H9 (cell line): Measurements from ENCODE around the gene SMIM10L1. TPM values are rescaled to one million over a fixed set of nuclear protein-coding genes. Genes with fewer than 3 reads are reported as not detected.
A peak's percentile ranks its signal among the peaks of the same experiment; 100 is the strongest.

ENCODE experiments used
- DNase-seq: peaks from one replicate; pipeline ENCODE4 v3.0.0-alpha.2; 2017
- H2AFZ ChIP-seq: one replicate; pipeline ENCODE4 v1.6.1; 2013; ENCODE audit warnings: mild to moderate bottlenecking, low read length, control low read depth, moderate library complexity
- H2AK5ac ChIP-seq: 2 replicates; pipeline ENCODE4 v1.6.1; 2013; ENCODE audit warnings: low read length, control low read depth, mixed read lengths; ENCODE audit not compliant: insufficient read length
- H2BK120ac ChIP-seq: one replicate; pipeline ENCODE4 v1.6.1; 2013; ENCODE audit warnings: low read depth, mild to moderate bottlenecking, low read length, control low read depth, inconsistent platforms; ENCODE audit not compliant: poor library complexity, severe bottlenecking
- H2BK12ac ChIP-seq: 2 replicates; pipeline ENCODE4 v1.6.1; 2013; ENCODE audit warnings: low read length, control low read depth, mixed read lengths, low read depth; ENCODE audit not compliant: insufficient read length
- H2BK15ac ChIP-seq: 2 replicates; pipeline ENCODE4 v1.6.1; 2013; ENCODE audit warnings: low read depth, low read length, control low read depth
- H2BK20ac ChIP-seq: one replicate; pipeline ENCODE4 v1.6.1; 2013; ENCODE audit warnings: low read depth, mild to moderate bottlenecking, low read length, control low read depth, inconsistent platforms; ENCODE audit not compliant: poor library complexity, severe bottlenecking
- H2BK5ac ChIP-seq: 2 replicates; pipeline ENCODE4 v1.6.1; 2013; ENCODE audit warnings: low read length, control low read depth, mixed read lengths; ENCODE audit not compliant: insufficient read length
- H3K14ac ChIP-seq: 2 replicates; pipeline ENCODE4 v1.6.1; 2013; ENCODE audit warnings: low read length, control low read depth; ENCODE audit not compliant: insufficient read depth
- H3K18ac ChIP-seq: 2 replicates; pipeline ENCODE4 v1.6.1; 2013; ENCODE audit warnings: low read depth, mild to moderate bottlenecking, mixed read lengths, low read length, control low read depth; ENCODE audit not compliant: insufficient read length
- H3K23ac ChIP-seq: 2 replicates; pipeline ENCODE4 v1.6.1; 2013; ENCODE audit warnings: low read length, control low read depth, mixed read lengths, low read depth; ENCODE audit not compliant: insufficient read length
- H3K23me2 ChIP-seq: 2 replicates; pipeline ENCODE4 v1.6.1; 2013; ENCODE audit warnings: low read depth, mild to moderate bottlenecking, mixed read lengths, low read length, control low read depth; ENCODE audit not compliant: insufficient read length, poor library complexity, severe bottlenecking
- H3K27ac ChIP-seq: 2 replicates; pipeline ENCODE4 v1.5.1; 2013; ENCODE audit warnings: low read length, control low read depth, mixed read lengths, low read depth; ENCODE audit not compliant: insufficient read length
- H3K27me3 ChIP-seq: 2 replicates; pipeline ENCODE4 v1.6.1; 2013; ENCODE audit warnings: low read length, control low read depth, inconsistent platforms; ENCODE audit not compliant: insufficient read depth
- H3K4ac ChIP-seq: 2 replicates; pipeline ENCODE4 v1.6.1; 2013; ENCODE audit warnings: low read depth, mild to moderate bottlenecking, control low read depth, inconsistent platforms, low read length, moderate library complexity
- H3K4me1 ChIP-seq: 2 replicates; pipeline ENCODE4 v1.6.1; 2013; ENCODE audit warnings: low read length, control low read depth, inconsistent platforms; ENCODE audit not compliant: insufficient read depth
- H3K4me2 ChIP-seq: 2 replicates; pipeline ENCODE4 v1.6.1; 2013; ENCODE audit warnings: low read length, control low read depth, mixed read lengths; ENCODE audit not compliant: insufficient read length, insufficient read depth
- H3K56ac ChIP-seq: 2 replicates; pipeline ENCODE4 v1.6.1; 2013; ENCODE audit warnings: low read depth, mild to moderate bottlenecking, mixed read lengths, low read length, control low read depth; ENCODE audit not compliant: insufficient read length
- H3K79me1 ChIP-seq: 2 replicates; pipeline ENCODE4 v1.6.1; 2013; ENCODE audit warnings: low read depth, mild to moderate bottlenecking, moderate library complexity, low read length, control low read depth, inconsistent platforms; ENCODE audit not compliant: insufficient read depth, poor library complexity, severe bottlenecking
- H3K79me2 ChIP-seq: 2 replicates; pipeline ENCODE4 v1.6.1; 2013; ENCODE audit warnings: low read length, control low read depth, inconsistent platforms; ENCODE audit not compliant: insufficient read depth
- H3K9ac ChIP-seq: 2 replicates; pipeline ENCODE4 v1.6.1; 2013; ENCODE audit warnings: low read length, control low read depth, mixed read lengths; ENCODE audit not compliant: insufficient read length; ENCODE audit errors: extremely low read depth
- H3K9me3 ChIP-seq: one replicate; pipeline ENCODE4 v1.6.1; 2013; ENCODE audit warnings: low read depth, low read length, inconsistent platforms; ENCODE audit not compliant: control insufficient read depth
- H3T11ph ChIP-seq: one replicate; pipeline ENCODE4 v1.6.1; 2013; ENCODE audit warnings: mild to moderate bottlenecking, low read length, control low read depth, inconsistent platforms
- H4K20me1 ChIP-seq: one replicate; pipeline ENCODE4 v1.6.1; 2013; ENCODE audit not compliant: control insufficient read depth, insufficient read length, insufficient read depth
- H4K5ac ChIP-seq: 2 replicates; pipeline ENCODE4 v1.6.1; 2013; ENCODE audit warnings: low read depth, mild to moderate bottlenecking, mixed read lengths, low read length, control low read depth; ENCODE audit not compliant: insufficient read length
- H4K8ac ChIP-seq: replicated peaks from 2 replicates; pipeline ENCODE4 v1.6.1; 2013; ENCODE audit warnings: low read length, control low read depth, mixed read lengths, low read depth; ENCODE audit not compliant: insufficient read length
- H4K91ac ChIP-seq: 2 replicates; pipeline ENCODE4 v1.6.1; 2013; ENCODE audit warnings: low read depth, mild to moderate bottlenecking, moderate library complexity, mixed read lengths, low read length, control low read depth; ENCODE audit not compliant: insufficient read length
- H3K27ac Mint-ChIP-seq, 3 experiments: 2 replicates in 2 of 3; 3 replicates in 1 of 3; pipeline ENCODE4 v1.8.0; 2020 to 2021; ENCODE audit warnings: mixed read lengths in 3 of 3, mild to moderate bottlenecking in 1 of 3, moderate library complexity in 1 of 3
- H3K27me3 Mint-ChIP-seq: 2 replicates; pipeline ENCODE4 v1.8.0; 2021; ENCODE audit warnings: low read depth, mild to moderate bottlenecking, moderate library complexity, mixed read lengths
- H3K36me3 Mint-ChIP-seq, 3 experiments: 2 replicates in 2 of 3; 3 replicates in 1 of 3; pipeline ENCODE4 v1.8.0; 2020 to 2021; ENCODE audit warnings: low read depth in 3 of 3, mixed read lengths in 3 of 3; ENCODE audit not compliant: insufficient read depth in 1 of 3
- H3K4me1 Mint-ChIP-seq, 2 experiments: 2 replicates each; pipeline ENCODE4 v1.8.0; 2020; ENCODE audit warnings: mixed read lengths in 2 of 2
- H3K4me3 Mint-ChIP-seq, 2 experiments: 2 replicates in 1 of 2; 3 replicates in 1 of 2; pipeline ENCODE4 v1.8.0; 2020 to 2021; ENCODE audit warnings: mild to moderate bottlenecking in 2 of 2, mixed read lengths in 2 of 2, moderate library complexity in 1 of 2
- H3K9me3 Mint-ChIP-seq, 2 experiments: 2 replicates in 1 of 2; 3 replicates in 1 of 2; pipeline ENCODE4 v1.8.0; 2020; ENCODE audit warnings: mild to moderate bottlenecking in 2 of 2, mixed read lengths in 2 of 2, moderate library complexity in 1 of 2
- WGBS: extraction: QIAGEN DNeasy Blood & Tissue Kit; methylation state at CpG from one replicate; pipeline ENCODE4 v1.1.7; 2013; ENCODE audit warnings: missing lambda C conversion rate, low lambda C conversion rate, mixed read lengths; ENCODE audit not compliant: insufficient read length; ENCODE audit errors: extremely low coverage; 5-methylcytosine and 5-hydroxymethylcytosine counted together
- long read RNA-seq: library from polyadenylated mRNA; unstranded; transcript quantifications from one replicate; pipeline ENCODE4 v2.0.0, GENCODE V29; 2020
- total RNA-seq: library from RNA; stranded (reverse); gene quantifications from 2 replicates; pipeline ENCODE4 v1.2.1, GENCODE V29; 2021
- TF ChIP-seq, protein P1 (sequence below): fragments of 200-600 bp; sonication (generic); conservative IDR thresholded peaks from 3 replicates; pipeline ENCODE4 v1.8.0; 2021; ENCODE audit warnings: antibody characterized with exemption, mild to moderate bottlenecking

The SMIM10L1 gene
- 12.2 and 12.7 TPM in 2 replicates for total RNA-seq
- long read RNA-seq, full-length matches to known transcripts, result 208 of 214 reads
- long read RNA-seq, partial matches to known transcripts, result 0 of 214 reads
- long read RNA-seq, other reads (novel, unspliced or antisense), result 6 of 214 reads

DNA sequence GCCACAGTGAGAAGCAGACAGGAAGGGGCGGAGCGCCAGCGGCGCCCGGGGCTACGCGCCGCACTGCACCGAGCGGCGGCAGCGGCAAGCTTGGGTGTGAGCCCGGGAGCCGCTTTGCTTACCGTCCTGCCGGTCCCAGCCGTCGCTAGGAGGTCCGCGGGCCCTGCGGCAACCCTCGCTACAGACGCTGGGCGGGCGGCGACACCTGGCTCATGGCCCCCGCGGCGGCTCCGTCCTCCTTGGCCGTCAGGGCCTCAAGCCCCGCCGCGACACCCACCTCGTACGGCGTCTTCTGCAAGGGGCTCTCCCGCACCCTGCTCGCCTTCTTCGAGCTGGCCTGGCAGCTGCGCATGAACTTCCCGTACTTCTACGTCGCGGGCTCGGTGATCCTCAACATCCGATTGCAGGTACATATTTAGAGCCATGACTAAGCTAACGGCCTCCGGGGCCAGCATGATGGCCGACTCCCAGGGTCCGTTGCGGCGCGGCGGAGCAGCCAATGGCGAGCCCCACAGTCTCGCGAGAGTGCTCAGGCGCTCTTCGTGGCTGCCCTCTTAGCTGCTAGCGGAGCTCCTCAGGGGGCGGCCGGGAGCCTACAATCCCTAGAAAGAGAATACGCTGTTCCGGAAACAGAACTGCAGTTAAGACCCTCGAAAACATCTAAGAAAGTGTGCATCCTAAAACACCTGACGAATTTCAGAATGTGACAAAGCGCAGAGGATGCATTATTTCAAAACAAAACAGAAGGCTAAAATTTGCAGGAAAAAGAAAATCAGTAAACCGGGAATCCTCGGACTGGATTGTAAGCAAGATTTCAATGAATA lies at the start of gene SMIM10L1:
TSS of gene SMIM10L1 (plus strand) at position 50 of the 824 bp plus-strand sequence. CDS start at position 213, 163 bp downstream.
- H3T11ph ChIP-seq, result no peak within 1 kb of the TSS
- peak within 1 kb of the TSS; percentile 100 for H3K14ac ChIP-seq
- H4K20me1 ChIP-seq, result no peaks in the 10 kb centered on the region
- Mint-ChIP-seq H3K4me3 (peak within 1 kb of the TSS; percentile 96 to 98), H3K36me3 (peaks cover 10 to 29% (median 25%) of the 10 kb centered on the region in 3 experiments; a peak in 6 of 7 replicates), H3K27ac (peak within 1 kb of the TSS; percentile 99 to 100 (median 99)), H3K4me1 (peaks cover 34 to 39% of the 10 kb centered on the region in 2 experiments), H3K27me3 (no peaks in the 10 kb centered on the region), H3K9me3 (no peaks in the 10 kb centered on the region)
- no peaks in the 10 kb centered on the region for H3K27me3 ChIP-seq
- peak within 1 kb of the TSS; percentile 59 for H3K56ac ChIP-seq
- no CpG with 5 or more reads among the region's 70 CpGs for WGBS
- H3K79me1 ChIP-seq, result peaks cover 5% of the 10 kb centered on the region
- H3K4ac ChIP-seq, result peak within 1 kb of the TSS; percentile 39; the same call in 1 of the 2 replicates
- H3K23ac ChIP-seq, result no peak within 1 kb of the TSS
- no peak within 1 kb of the TSS for H2BK20ac ChIP-seq
- H2BK12ac ChIP-seq, result peak within 1 kb of the TSS; percentile 42
- H3K9ac ChIP-seq, result peak within 1 kb of the TSS; percentile 100
- H3K4me1 ChIP-seq, result peaks cover 2% of the 10 kb centered on the region; the same call in 1 of the 2 replicates
- H3K23me2 ChIP-seq, result no peaks in the 10 kb centered on the region
- H4K5ac ChIP-seq, result peak within 1 kb of the TSS; percentile 97
- H3K18ac ChIP-seq, result peak within 1 kb of the TSS; percentile 100
- H3K9me3 ChIP-seq, result no peaks in the 10 kb centered on the region
- peak within 1 kb of the TSS; percentile 52 for H2BK120ac ChIP-seq
- peaks cover 20% of the 10 kb centered on the region; the same call in 1 of the 2 replicates for H3K79me2 ChIP-seq
- H4K8ac ChIP-seq, result peak within 1 kb of the TSS; percentile 90
- peak within 1 kb of the TSS; percentile 72 for H2AFZ ChIP-seq
- H2BK5ac ChIP-seq, result peak within 1 kb of the TSS; percentile 91
- TF ChIP-seq, protein P1, sequence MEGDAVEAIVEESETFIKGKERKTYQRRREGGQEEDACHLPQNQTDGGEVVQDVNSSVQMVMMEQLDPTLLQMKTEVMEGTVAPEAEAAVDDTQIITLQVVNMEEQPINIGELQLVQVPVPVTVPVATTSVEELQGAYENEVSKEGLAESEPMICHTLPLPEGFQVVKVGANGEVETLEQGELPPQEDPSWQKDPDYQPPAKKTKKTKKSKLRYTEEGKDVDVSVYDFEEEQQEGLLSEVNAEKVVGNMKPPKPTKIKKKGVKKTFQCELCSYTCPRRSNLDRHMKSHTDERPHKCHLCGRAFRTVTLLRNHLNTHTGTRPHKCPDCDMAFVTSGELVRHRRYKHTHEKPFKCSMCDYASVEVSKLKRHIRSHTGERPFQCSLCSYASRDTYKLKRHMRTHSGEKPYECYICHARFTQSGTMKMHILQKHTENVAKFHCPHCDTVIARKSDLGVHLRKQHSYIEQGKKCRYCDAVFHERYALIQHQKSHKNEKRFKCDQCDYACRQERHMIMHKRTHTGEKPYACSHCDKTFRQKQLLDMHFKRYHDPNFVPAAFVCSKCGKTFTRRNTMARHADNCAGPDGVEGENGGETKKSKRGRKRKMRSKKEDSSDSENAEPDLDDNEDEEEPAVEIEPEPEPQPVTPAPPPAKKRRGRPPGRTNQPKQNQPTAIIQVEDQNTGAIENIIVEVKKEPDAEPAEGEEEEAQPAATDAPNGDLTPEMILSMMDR, result no peak
- no peak within 1 kb of the TSS for H2AK5ac ChIP-seq
- no peak within 1 kb of the TSS for H4K91ac ChIP-seq
- peak within 1 kb of the TSS; percentile 84 for H3K27ac ChIP-seq
- H2BK15ac ChIP-seq, result no peak within 1 kb of the TSS; the same call in 1 of the 2 replicates
- DNase-seq, result peak; percentile 97
- H3K4me2 ChIP-seq, result peak within 1 kb of the TSS; percentile 89
